Endothelial cell of umbilical vein (primary cell): ENCODE measurements around the gene GARS1. TPM values are rescaled to one million over a fixed set of nuclear protein-coding genes. Genes with fewer than 3 reads are reported as not detected.

ENCODE experiments used
- BruUV-seq: library from RNA; stranded (reverse); fragments of 400-500 nt; replicated peaks from 2 replicates; lab custom pipeline; 2021; lab: Mats Ljungman, UMichigan
- CTCF ChIA-PET: fragments of 300-600, 350-600 bp; sonication (Branson Sonifier 250); formaldehyde crosslinking; loops from one replicate; lab custom pipeline; 2021; ENCODE audit warnings: antibody characterized with exemption, inconsistent platforms; lab: Charles Lee
- POLR2A ChIA-PET: fragments of 300-600, 350-600 bp; sonication (Branson Sonifier 250); formaldehyde crosslinking; loops from one replicate; lab custom pipeline; 2021; ENCODE audit warnings: antibody characterized with exemption, inconsistent platforms; lab: Charles Lee
- DNase-seq: peaks from one replicate; pipeline ENCODE4 v3.0.0-alpha.2; 2011; ENCODE audit warnings: low read depth, low spot score
- FAIRE-seq: peaks from 2 replicates; lab custom pipeline; 2011; peaks lifted over from hg19 to GRCh38; lab: Jason Lieb, UNC
- H2AFZ ChIP-seq: 2 replicates; pipeline ENCODE4 v1.6.0; 2012; ENCODE audit warnings: low read depth, low read length, control low read depth, inconsistent platforms
- H3K27ac ChIP-seq: 2 replicates; pipeline ENCODE4 v1.5.1; 2011; ENCODE audit warnings: low read depth, mild to moderate bottlenecking, control low read depth, low read length, moderate library complexity; ENCODE audit not compliant: insufficient read depth
- H3K27me3 ChIP-seq, 2 experiments: 2 replicates each; pipeline versions ENCODE4 v1.6.0 to v1.6.1; 2011; ENCODE audit warnings: low read length in 2 of 2, mixed read lengths in 1 of 2; ENCODE audit not compliant: control insufficient read depth in 2 of 2, insufficient read depth in 2 of 2
- H3K36me3 ChIP-seq, 2 experiments: 2 replicates in 1 of 2; 3 replicates in 1 of 2; pipeline ENCODE4 v1.5.1; 2011; ENCODE audit warnings: low read length in 2 of 2, mild to moderate bottlenecking in 1 of 2, moderate library complexity in 1 of 2; ENCODE audit not compliant: control insufficient read depth in 2 of 2, insufficient read depth in 2 of 2; ENCODE audit errors: extremely low read depth in 1 of 2
- H3K4me1 ChIP-seq: 3 replicates; pipeline ENCODE4 v1.5.1; 2011; ENCODE audit warnings: mild to moderate bottlenecking, low read length; ENCODE audit not compliant: control insufficient read depth, insufficient read depth; ENCODE audit errors: extremely low read depth
- H3K4me2 ChIP-seq: 2 replicates; pipeline ENCODE4 v1.6.1; 2011; ENCODE audit warnings: low read length, control low read depth, mixed read lengths; ENCODE audit not compliant: insufficient read depth
- H3K4me3 ChIP-seq, 3 experiments: fragments of 200-600 bp in 1 of 3; sonication (generic), shearing (Covaris generic) in 1 of 3; replicated peaks in 1 of 3; 2 replicates each; pipeline ENCODE4 v1.5.1; 2011 to 2016; ENCODE audit warnings: control low read depth in 3 of 3, low read length in 3 of 3, mild to moderate bottlenecking in 2 of 3, inconsistent platforms in 1 of 3, low read depth in 1 of 3, moderate library complexity in 1 of 3; ENCODE audit not compliant: insufficient read depth in 1 of 3
- H3K79me2 ChIP-seq: 2 replicates; pipeline ENCODE4 v1.6.0; 2012; ENCODE audit warnings: low read length, inconsistent platforms; ENCODE audit not compliant: control insufficient read depth, insufficient read depth
- H3K9ac ChIP-seq: replicated peaks from 2 replicates; pipeline ENCODE3; 2011; ENCODE audit warnings: low read length, control low read depth; ENCODE audit not compliant: insufficient read depth; ENCODE audit errors: extremely low read depth
- H3K9me1 ChIP-seq: replicated peaks from 3 replicates; pipeline ENCODE4 v1.6.0; 2011; ENCODE audit warnings: mild to moderate bottlenecking, low read length; ENCODE audit not compliant: control insufficient read depth, insufficient read depth; ENCODE audit errors: extremely low read depth
- H3K9me3 ChIP-seq: replicated peaks from 2 replicates; pipeline ENCODE4 v1.5.1; 2012; ENCODE audit warnings: low read length, inconsistent platforms; ENCODE audit not compliant: control insufficient read depth, insufficient read depth
- H4K20me1 ChIP-seq: replicated peaks from 2 replicates; pipeline ENCODE3; 2011; ENCODE audit warnings: mild to moderate bottlenecking, low read length; ENCODE audit not compliant: control insufficient read depth, insufficient read depth; ENCODE audit errors: extremely low read depth
- EZH2 ChIP-seq: IDR thresholded peaks from 2 replicates; pipeline ENCODE4 v1.6.1; 2012; ENCODE audit warnings: borderline replicate concordance, low read depth, mild to moderate bottlenecking, moderate library complexity, low read length, inconsistent platforms; ENCODE audit not compliant: severe bottlenecking
- FOS ChIP-seq: IDR thresholded peaks from 2 replicates; pipeline ENCODE4 v1.6.1; 2011; ENCODE audit warnings: mild to moderate bottlenecking, low read length, moderate library complexity, borderline replicate concordance; ENCODE audit not compliant: insufficient read depth
- GATA2 ChIP-seq: IDR thresholded peaks from 2 replicates; pipeline ENCODE4 v1.7.0; 2011; ENCODE audit warnings: low read depth, mild to moderate bottlenecking, moderate library complexity, mixed read lengths, low read length; ENCODE audit not compliant: insufficient read length, insufficient read depth
- JUN ChIP-seq: IDR thresholded peaks from 2 replicates; pipeline ENCODE4 v1.6.1; 2011; ENCODE audit warnings: borderline replicate concordance, low read depth; ENCODE audit not compliant: insufficient read length, insufficient read depth
- MAX ChIP-seq: IDR thresholded peaks from 2 replicates; pipeline ENCODE4 v1.6.1; 2011; ENCODE audit not compliant: insufficient read depth, insufficient read length
- MYC ChIP-seq: IDR thresholded peaks from one replicate; pipeline ENCODE4 v1.6.1; 2011; ENCODE audit warnings: mild to moderate bottlenecking, low read depth, low read length
- POLR2A ChIP-seq: IDR thresholded peaks from 2 replicates; pipeline ENCODE4 v1.6.1; 2012; ENCODE audit warnings: low read depth, mild to moderate bottlenecking, control low read depth, low read length
- POLR2AphosphoS5 ChIP-seq: IDR thresholded peaks from 2 replicates; pipeline ENCODE4 v1.6.1; 2012; ENCODE audit warnings: low read depth, mild to moderate bottlenecking, control low read depth, low read length, moderate library complexity; ENCODE audit not compliant: insufficient read depth
- dilution Hi-C: fragments of 300-500 bp; cut with MboI; formaldehyde crosslinking; loops from one replicate; pipeline ENCODE4 v1.15.0; 2019; ENCODE audit warnings: low sequenced_read_pairs; ENCODE audit not compliant: extremely low pct_ligation_motif_present
- intact Hi-C: fragments of 100-400 bp; cut with micrococcal nuclease; formaldehyde crosslinking; loops from one replicate; pipeline ENCODE4 v1.10.0; 2022
- polyA plus RNA-seq, 4 experiments: library from polyadenylated mRNA; depleted of rRNA in 3 of 4; stranded (reverse) in 3 of 4; unstranded in 1 of 4; fragments of >200 nt; gene quantifications; 2 replicates each; pipeline versions ENCODE4 v1.2.1 to v1.2.3, GENCODE V29; 2011 to 2012; ENCODE audit warnings: missing spikeins in 1 of 4
- total RNA-seq: library from RNA; stranded (reverse); gene quantifications from 2 replicates; pipeline ENCODE4 v1.2.3, GENCODE V29; 2021
- TF ChIP-seq, protein P1 (sequence below), 2 donors: IDR thresholded peaks; 1 replicate in 1 of 2; 2 replicates in 1 of 2; pipeline ENCODE4 v1.5.1; 2011; ENCODE audit warnings: low read length in 2 of 2, mild to moderate bottlenecking in 2 of 2, moderate library complexity in 2 of 2, control low read depth in 1 of 2, inconsistent platforms in 1 of 2, low read depth in 1 of 2; ENCODE audit not compliant: insufficient read depth in 1 of 2; ENCODE audit errors: extremely low read depth in 1 of 2

The GARS1 gene
- total and polyA plus RNA-seq, 2 donors (not counting 3 experiments of a cell fraction or from before 2014, with no cell fraction given): 194 to 295 TPM

DNA sequence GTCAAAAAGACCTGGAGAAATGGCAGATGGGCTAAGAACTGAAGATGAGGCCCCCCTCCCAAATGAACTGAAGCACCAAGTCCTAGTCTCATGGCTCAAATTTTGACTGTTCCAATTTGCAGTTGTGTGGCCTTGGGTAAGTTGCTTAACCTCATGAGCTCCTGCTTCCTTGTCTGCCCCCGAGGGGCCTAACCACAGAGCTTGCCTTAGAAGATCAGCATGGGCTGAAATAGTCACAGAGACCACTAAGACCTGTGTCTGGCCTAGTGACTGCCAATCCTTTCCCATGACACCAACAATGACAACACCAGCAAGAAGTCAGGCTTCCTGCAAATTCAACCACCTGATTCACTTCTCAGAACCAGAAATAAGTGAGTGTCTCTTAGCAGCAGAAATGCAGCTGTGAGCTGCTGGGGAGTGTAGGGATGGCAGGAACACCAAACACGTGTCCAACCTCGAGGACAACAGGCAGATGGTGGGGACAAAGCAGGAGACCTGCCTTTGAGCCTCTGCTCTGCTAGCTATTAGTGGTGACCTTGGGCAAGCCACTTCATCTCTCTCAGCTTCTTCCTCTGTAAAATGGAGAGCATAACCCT lies 63.9 kb downstream of the GARS1 start:
- POLR2A ChIA-PET: interaction anchor here (0.7 kb wide), 1 partner anchor 21 kb away, joined by 3 read pairs; no protein-coding TSS in a partner anchor

More for the DNA sequence above, 63.9 kb downstream of the GARS1 start:
- BruUV-seq: no TSS peak
- Histone ChIP-seq H3K36me3 (no peaks in the 10 kb centered on the region), H3K9ac (no peak overlapping the region), H3K27ac (no peak overlapping the region), H3K27me3 (no peaks in the 10 kb centered on the region), H3K4me1 (no peaks in the 10 kb centered on the region), H2AFZ (no peak overlapping the region), H4K20me1 (no peaks in the 10 kb centered on the region), H3K9me3 (no peaks in the 10 kb centered on the region), H3K4me3 (no peak overlapping the region), H3K9me1 (no peaks in the 10 kb centered on the region), H3K79me2 (no peaks in the 10 kb centered on the region), H3K4me2 (no peak overlapping the region)
- intact Hi-C loops: no loop called here
- DNase-seq (no peak), FAIRE-seq (no peak)
- dilution Hi-C loops: no loop called here
- TF ChIP-seq MAX (no peak), GATA2 (no peak), MYC (no peak), POLR2A (no peak), JUN (no peak), FOS (no peak), POLR2AphosphoS5 (no peak), EZH2 (no peak)
- TF ChIP-seq, protein P1, sequence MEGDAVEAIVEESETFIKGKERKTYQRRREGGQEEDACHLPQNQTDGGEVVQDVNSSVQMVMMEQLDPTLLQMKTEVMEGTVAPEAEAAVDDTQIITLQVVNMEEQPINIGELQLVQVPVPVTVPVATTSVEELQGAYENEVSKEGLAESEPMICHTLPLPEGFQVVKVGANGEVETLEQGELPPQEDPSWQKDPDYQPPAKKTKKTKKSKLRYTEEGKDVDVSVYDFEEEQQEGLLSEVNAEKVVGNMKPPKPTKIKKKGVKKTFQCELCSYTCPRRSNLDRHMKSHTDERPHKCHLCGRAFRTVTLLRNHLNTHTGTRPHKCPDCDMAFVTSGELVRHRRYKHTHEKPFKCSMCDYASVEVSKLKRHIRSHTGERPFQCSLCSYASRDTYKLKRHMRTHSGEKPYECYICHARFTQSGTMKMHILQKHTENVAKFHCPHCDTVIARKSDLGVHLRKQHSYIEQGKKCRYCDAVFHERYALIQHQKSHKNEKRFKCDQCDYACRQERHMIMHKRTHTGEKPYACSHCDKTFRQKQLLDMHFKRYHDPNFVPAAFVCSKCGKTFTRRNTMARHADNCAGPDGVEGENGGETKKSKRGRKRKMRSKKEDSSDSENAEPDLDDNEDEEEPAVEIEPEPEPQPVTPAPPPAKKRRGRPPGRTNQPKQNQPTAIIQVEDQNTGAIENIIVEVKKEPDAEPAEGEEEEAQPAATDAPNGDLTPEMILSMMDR (IDR thresholded peaks at IDR 0.05; ENCODE audit: extremely low read depth in 1 of 2, insufficient read depth in 1 of 2, low read depth in 1 of 2, low read length in 2 of 2): no peak
- CTCF ChIA-PET: no interaction called here
